Stomach (tissue), 4 donors: Measurements from ENCODE around the gene PALS1.

Experiments used
- CTCF ChIP-seq, 7 experiments: fragments of 450-650 bp in 4 of 7; fragments of 200-600 bp in 3 of 7; sonication (generic) in 3 of 7; IDR thresholded peaks; one replicate each; pipeline ENCODE4 v1.5.1; 2016 to 2019; ENCODE audit warnings: antibody characterized with exemption in 7 of 7, control low read depth in 2 of 7, mild to moderate bottlenecking in 1 of 7
- EP300 ChIP-seq: sonication (generic); formaldehyde crosslinking; IDR thresholded peaks from one replicate; pipeline ENCODE4 v1.6.1; 2017; ENCODE audit warnings: antibody characterized with exemption
- POLR2A ChIP-seq, 4 donors: fragments of 450-650 bp; IDR thresholded peaks; one replicate each; pipeline ENCODE4 v1.6.1; 2016; ENCODE audit warnings: antibody characterized with exemption in 4 of 4, control low read depth in 2 of 4, mild to moderate bottlenecking in 1 of 4, moderate library complexity in 1 of 4
- POLR2AphosphoS5 ChIP-seq, 3 donors: sonication (generic); formaldehyde crosslinking; IDR thresholded peaks; one replicate each; pipeline ENCODE4 v1.6.1; 2016; ENCODE audit warnings: antibody characterized with exemption in 3 of 3

GRCh38 chr14:67260965-67261364 lies 19.7 kb downstream of the PALS1 start:
- TF ChIP-seq POLR2AphosphoS5 (IDR thresholded peaks at IDR 0.05) (no peak), CTCF (IDR thresholded peaks at IDR 0.05) (no peak), POLR2A (IDR thresholded peaks at IDR 0.05) (no peak), EP300 (no peak)
